DOHH2 (cell line): Measurements from ENCODE around the gene RILPL1.

Experiments used
- H3F3A ChIP-seq: fragments of 200-600 bp; sonication (generic), shearing (Covaris generic); 2 replicates; pipeline ENCODE4 v1.6.0; 2016; ENCODE audit warnings: antibody characterized with exemption, mild to moderate bottlenecking; ENCODE audit not compliant: control insufficient read depth, insufficient read depth
- H3K27ac ChIP-seq: fragments of 200-600 bp; sonication (generic); 2 replicates; pipeline ENCODE4 v1.5.1; 2014; ENCODE audit warnings: low read depth, mild to moderate bottlenecking, low read length, moderate library complexity
- H3K27me3 ChIP-seq: fragments of 200-600 bp; sonication (generic); 2 replicates; pipeline ENCODE4 v1.6.1; 2014; ENCODE audit warnings: mild to moderate bottlenecking, low read length, mixed read lengths; ENCODE audit not compliant: control insufficient read depth
- H3K36me3 ChIP-seq: fragments of 200-600 bp; sonication (generic); 2 replicates; pipeline ENCODE4 v1.6.1; 2014; ENCODE audit warnings: mild to moderate bottlenecking, low read length, moderate library complexity, mixed read lengths; ENCODE audit not compliant: control insufficient read depth
- H3K4me1 ChIP-seq: fragments of 200-600 bp; sonication (generic); 2 replicates; pipeline ENCODE4 v1.6.1; 2014; ENCODE audit warnings: mild to moderate bottlenecking, low read length, mixed read lengths; ENCODE audit not compliant: control insufficient read depth
- H3K4me2 ChIP-seq: fragments of 200-600 bp; sonication (generic); 2 replicates; pipeline ENCODE4 v1.6.0; 2014; ENCODE audit warnings: mild to moderate bottlenecking, low read length, moderate library complexity
- H3K4me3 ChIP-seq: fragments of 200-600 bp; sonication (generic); 2 replicates; pipeline ENCODE4 v1.5.1; 2014; ENCODE audit warnings: mild to moderate bottlenecking, low read length, mixed read lengths
- H3K79me2 ChIP-seq: fragments of 200-600 bp; sonication (generic); 2 replicates; pipeline ENCODE4 v1.6.1; 2014; ENCODE audit warnings: mild to moderate bottlenecking, low read length, mixed read lengths; ENCODE audit not compliant: control insufficient read depth
- H3K9me2 ChIP-seq: fragments of 200-600 bp; sonication (generic); replicated peaks from 2 replicates; pipeline ENCODE4 v1.6.1; 2014; ENCODE audit warnings: mild to moderate bottlenecking, low read length, mixed read lengths; ENCODE audit not compliant: control insufficient read depth
- H3K9me3 ChIP-seq: fragments of 200-600 bp; sonication (generic); 2 replicates; pipeline ENCODE4 v1.6.1; 2014; ENCODE audit warnings: antibody characterized with exemption, low read length, mixed read lengths; ENCODE audit not compliant: control insufficient read depth, insufficient read depth
- H4K20me1 ChIP-seq: fragments of 200-600 bp; sonication (generic); 2 replicates; pipeline ENCODE4 v1.6.0; 2014; ENCODE audit warnings: low read depth, mild to moderate bottlenecking, antibody characterized with exemption, low read length, moderate library complexity; ENCODE audit not compliant: control insufficient read depth, insufficient read depth
- CTCF ChIP-seq: fragments of 200-600 bp; sonication (generic); IDR thresholded peaks from one replicate; pipeline ENCODE4 v1.5.1; 2014; ENCODE audit warnings: antibody characterized with exemption, mild to moderate bottlenecking, low read depth, low read length; ENCODE audit not compliant: poor library complexity, severe bottlenecking
- EZH2phosphoT487 ChIP-seq: fragments of 200-600 bp; sonication (generic); IDR thresholded peaks from 2 replicates; pipeline ENCODE4 v1.6.1; 2017; ENCODE audit warnings: borderline replicate concordance, mild to moderate bottlenecking, antibody characterized with exemption, low read length, moderate library complexity, mixed read lengths

RILPL1 gene

DNA sequence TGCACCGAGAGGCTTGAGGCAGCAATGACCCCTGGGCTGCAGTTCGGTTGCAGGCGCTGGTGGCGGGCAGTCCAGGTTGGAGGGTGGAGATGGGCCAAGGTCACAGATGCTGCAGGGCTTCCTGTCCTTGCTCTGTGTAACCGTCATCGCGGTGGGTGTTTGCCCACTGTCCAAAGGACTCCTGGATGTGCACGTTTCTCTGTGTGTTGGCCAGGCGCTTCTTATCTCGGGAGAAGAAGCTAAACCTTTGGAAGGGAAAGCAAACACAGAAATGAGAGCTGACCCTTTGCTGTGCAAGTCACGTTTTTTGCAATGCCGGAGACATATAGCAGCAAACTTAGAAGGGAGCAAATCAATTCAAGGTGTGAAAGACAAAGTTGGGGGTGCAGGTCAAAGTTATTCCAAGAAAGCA is 61.1 kb downstream of the RILPL1 start:
- Histone ChIP-seq H3F3A (0 out of 2 replicates have a peak, but pooled peaks cover under 1% of the 10 kb centered on the region), H3K9me3 (no peaks in the 10 kb centered on the region), H3K4me1 (peaks cover 21% of the 10 kb centered on the region), H3K4me2 (no peak overlapping the region), H3K27me3 (no peaks in the 10 kb centered on the region), H3K4me3 (no peak overlapping the region), H3K9me2 (no peaks in the 10 kb centered on the region), H3K79me2 (peaks cover 4% of the 10 kb centered on the region), H3K36me3 (no peaks in the 10 kb centered on the region; the same call in 1 of the 2 replicates), H4K20me1 (no peaks in the 10 kb centered on the region), H3K27ac (no peak overlapping the region)
- TF ChIP-seq CTCF (no peak), EZH2phosphoT487 (no peak)

DNA sequence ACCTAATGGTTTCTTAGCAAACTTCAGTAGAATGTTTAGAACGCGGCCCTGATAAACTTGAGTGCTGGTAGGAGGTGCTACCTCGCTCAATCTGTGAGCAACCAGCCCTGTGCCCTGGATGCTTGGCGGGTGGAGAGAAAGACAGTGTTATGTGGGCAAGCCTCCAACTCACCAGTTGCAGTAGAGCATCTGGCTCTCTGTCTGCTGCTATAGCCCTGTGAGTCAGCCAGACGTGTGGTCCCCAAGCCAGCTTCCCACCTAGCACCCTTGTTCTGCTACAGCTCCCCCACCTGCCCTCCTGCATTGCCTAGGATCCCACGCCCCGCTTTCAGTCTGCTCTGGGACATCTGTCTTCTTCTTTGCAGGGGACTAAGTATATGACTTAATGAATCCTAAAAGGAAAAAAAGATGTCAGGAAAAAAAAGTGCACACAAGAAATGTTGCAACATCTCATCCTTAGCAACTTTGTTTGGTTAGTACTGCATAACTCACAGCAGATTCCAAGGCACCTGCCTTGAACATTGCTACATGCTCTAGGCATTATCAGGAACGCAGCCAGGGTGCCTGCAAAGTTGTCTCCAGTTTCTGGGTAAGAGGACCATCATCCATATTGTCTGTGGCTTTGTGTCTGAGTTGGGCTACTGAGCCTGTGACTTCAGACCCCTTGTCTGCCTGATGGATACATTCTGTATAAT is 62.0 kb downstream of the RILPL1 start:
- TF ChIP-seq EZH2phosphoT487 (no peak), CTCF (no peak)
- H3K27ac ChIP-seq = no peak overlapping the region
- H3K27me3 ChIP-seq = no peaks in the 10 kb centered on the region
- 0 out of 2 replicates have a peak, but pooled peaks cover 3% of the 10 kb centered on the region for H3F3A ChIP-seq
- no peaks in the 10 kb centered on the region for H3K9me3 ChIP-seq
- H3K36me3 ChIP-seq = peaks cover 4% of the 10 kb centered on the region; the same call in 1 of the 2 replicates
- peaks cover 4% of the 10 kb centered on the region for H3K79me2 ChIP-seq
- no peaks in the 10 kb centered on the region for H4K20me1 ChIP-seq
- H3K4me2 ChIP-seq = no peak overlapping the region
- no peak overlapping the region for H3K4me3 ChIP-seq
- H3K4me1 ChIP-seq = peaks cover 20% of the 10 kb centered on the region
- no peaks in the 10 kb centered on the region for H3K9me2 ChIP-seq

- H3K4me1 ChIP-seq = peaks cover 15% of the 10 kb centered on the region
- H3K9me2 ChIP-seq = no peaks in the 10 kb centered on the region
- peaks cover 17% of the 10 kb centered on the region for H3K36me3 ChIP-seq
- no peak overlapping the region for H3K27ac ChIP-seq
- H3K4me2 ChIP-seq = no peak overlapping the region
- no peaks in the 10 kb centered on the region for H3K27me3 ChIP-seq
- H3K4me3 ChIP-seq = no peak overlapping the region
- 0 out of 2 replicates have a peak, but pooled peaks cover 3% of the 10 kb centered on the region for H3F3A ChIP-seq
- H3K9me3 ChIP-seq = no peaks in the 10 kb centered on the region
- TF ChIP-seq EZH2phosphoT487 (no peak), CTCF (no peak)
- H4K20me1 ChIP-seq = no peaks in the 10 kb centered on the region
- peaks cover 15% of the 10 kb centered on the region for H3K79me2 ChIP-seq
Measured at GRCh38 chr12:123469978-123470377, 63.5 kb downstream of the RILPL1 start.
